ENCODE data around the gene GRIK5. TPM values are rescaled to one million over a fixed set of nuclear protein-coding genes. Genes with fewer than 3 reads are reported as not detected.

GRIK5 gene
- total RNA-seq, 1 donor from 2014 or later, result 0.37 TPM

DNA sequence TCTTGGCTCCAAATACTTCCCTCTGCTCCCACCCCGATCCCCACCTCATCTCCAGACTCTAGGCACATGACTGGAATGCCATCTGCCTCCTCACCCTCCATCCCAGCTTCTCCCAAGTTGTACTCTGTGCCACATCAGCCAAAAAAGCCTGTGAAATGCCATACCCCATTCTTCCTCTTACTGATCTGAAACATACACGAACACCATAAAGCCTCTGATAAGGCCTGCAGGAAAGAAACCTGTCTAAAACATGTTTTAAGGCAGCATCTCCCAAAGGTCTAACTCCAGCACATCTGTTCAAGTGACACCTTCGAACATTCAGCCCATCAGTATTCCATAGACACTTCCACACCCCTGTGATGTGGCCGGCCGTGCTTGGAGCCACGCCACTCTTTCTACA is 5.6 kb downstream of the GRIK5 start:
- no peak overlapping the region for H3K4me3 Mint-ChIP-seq (ENCODE audit: unreplicated experiment)
- no peak for DNase-seq (ENCODE audit: low spot score)
- H3K27ac Mint-ChIP-seq (ENCODE audit: unreplicated experiment), result no peak overlapping the region
- no peaks in the 10 kb centered on the region for H3K4me1 Mint-ChIP-seq (ENCODE audit: low read depth)
- TF ChIP-seq, protein P1, sequence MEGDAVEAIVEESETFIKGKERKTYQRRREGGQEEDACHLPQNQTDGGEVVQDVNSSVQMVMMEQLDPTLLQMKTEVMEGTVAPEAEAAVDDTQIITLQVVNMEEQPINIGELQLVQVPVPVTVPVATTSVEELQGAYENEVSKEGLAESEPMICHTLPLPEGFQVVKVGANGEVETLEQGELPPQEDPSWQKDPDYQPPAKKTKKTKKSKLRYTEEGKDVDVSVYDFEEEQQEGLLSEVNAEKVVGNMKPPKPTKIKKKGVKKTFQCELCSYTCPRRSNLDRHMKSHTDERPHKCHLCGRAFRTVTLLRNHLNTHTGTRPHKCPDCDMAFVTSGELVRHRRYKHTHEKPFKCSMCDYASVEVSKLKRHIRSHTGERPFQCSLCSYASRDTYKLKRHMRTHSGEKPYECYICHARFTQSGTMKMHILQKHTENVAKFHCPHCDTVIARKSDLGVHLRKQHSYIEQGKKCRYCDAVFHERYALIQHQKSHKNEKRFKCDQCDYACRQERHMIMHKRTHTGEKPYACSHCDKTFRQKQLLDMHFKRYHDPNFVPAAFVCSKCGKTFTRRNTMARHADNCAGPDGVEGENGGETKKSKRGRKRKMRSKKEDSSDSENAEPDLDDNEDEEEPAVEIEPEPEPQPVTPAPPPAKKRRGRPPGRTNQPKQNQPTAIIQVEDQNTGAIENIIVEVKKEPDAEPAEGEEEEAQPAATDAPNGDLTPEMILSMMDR (IDR thresholded peaks at IDR 0.05), result no peak
- H3K9me3 Mint-ChIP-seq (ENCODE audit: low read depth), result no peaks in the 10 kb centered on the region
- H3K36me3 Mint-ChIP-seq (ENCODE audit: low read depth), result no peaks in the 10 kb centered on the region
- H3K27me3 Mint-ChIP-seq (ENCODE audit: low read depth), result peaks cover 14% of the 10 kb centered on the region

DNA sequence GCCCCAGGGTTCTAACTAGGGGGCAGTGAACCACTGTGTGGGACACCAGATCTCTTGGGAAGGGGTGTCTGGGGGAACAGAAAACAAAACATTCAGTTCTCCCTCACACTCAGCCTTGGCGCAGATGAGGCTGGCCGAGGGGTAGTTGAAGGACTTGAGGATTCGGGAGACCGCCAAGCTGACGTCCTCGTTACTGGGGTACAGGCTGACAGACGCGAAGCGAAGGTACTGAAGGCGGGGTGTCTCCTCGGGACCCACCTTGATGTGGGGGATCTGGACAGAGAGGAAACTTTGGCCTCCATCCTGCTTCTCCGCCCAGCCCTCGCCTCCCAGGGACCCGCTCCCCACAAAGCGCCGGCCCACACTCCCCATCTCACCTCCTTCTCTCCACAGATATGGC is 7.6 kb downstream of the GRIK5 start:
- no peak for DNase-seq (ENCODE audit: low spot score)
- Mint-ChIP-seq H3K4me1 (ENCODE audit: low read depth) (no peaks in the 10 kb centered on the region), H3K27me3 (ENCODE audit: low read depth) (peaks cover 18% of the 10 kb centered on the region), H3K4me3 (ENCODE audit: unreplicated experiment) (no peak overlapping the region), H3K36me3 (ENCODE audit: low read depth) (no peaks in the 10 kb centered on the region), H3K9me3 (ENCODE audit: low read depth) (no peaks in the 10 kb centered on the region), H3K27ac (ENCODE audit: unreplicated experiment) (no peak overlapping the region)
- TF ChIP-seq, protein P1 (IDR thresholded peaks at IDR 0.05), result no peak

DNA sequence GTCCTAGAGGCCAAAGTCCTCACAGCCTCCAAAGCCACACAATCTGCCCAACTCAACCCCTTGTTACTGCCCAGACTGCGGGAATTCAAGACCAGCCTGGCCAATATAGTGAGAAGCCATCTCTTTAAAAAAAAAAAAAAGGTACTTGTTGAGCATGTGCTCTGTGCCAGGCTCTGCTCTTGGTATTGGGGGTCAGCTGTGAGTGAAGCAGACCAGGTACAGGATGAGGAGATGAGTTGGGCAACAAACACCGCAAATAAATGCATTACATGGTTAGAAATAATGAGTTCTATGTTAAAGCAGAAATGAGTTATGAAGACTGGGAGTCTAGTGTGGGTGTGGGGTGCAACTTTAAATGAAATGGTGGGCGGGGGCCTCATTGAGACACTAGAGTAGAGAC is 9.9 kb downstream of the GRIK5 start:
- Mint-ChIP-seq H3K27ac (ENCODE audit: unreplicated experiment) (no peak overlapping the region), H3K9me3 (ENCODE audit: low read depth) (no peaks in the 10 kb centered on the region), H3K36me3 (ENCODE audit: low read depth) (peaks cover 1% of the 10 kb centered on the region), H3K4me3 (ENCODE audit: unreplicated experiment) (no peak overlapping the region), H3K4me1 (ENCODE audit: low read depth) (no peaks in the 10 kb centered on the region), H3K27me3 (ENCODE audit: low read depth) (peaks cover 21% of the 10 kb centered on the region)
- no peak for DNase-seq (ENCODE audit: low spot score)
- TF ChIP-seq, protein P1 (IDR thresholded peaks at IDR 0.05), result no peak

DNA sequence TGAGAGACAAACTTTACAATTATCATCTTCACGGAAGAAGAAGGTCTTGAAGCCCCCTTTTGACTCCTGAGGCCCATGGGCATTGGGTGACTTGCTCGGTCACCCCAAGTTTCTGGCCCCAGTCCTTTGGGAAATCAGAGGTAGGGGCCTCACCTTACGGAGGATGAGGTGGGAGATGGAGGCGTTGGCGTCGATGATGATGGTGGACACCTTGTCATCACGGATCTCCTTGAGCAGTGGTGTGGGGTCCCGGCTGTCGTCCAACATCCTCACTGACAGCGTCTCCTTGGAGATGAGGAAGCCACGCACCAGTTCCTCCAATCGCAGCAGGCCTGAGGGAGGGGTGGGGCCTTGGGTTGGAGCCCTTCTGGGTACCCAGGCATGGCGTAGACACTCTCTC is 10.8 kb downstream of the GRIK5 start:
- H3K9me3 Mint-ChIP-seq (ENCODE audit: low read depth), result no peaks in the 10 kb centered on the region
- H3K4me1 Mint-ChIP-seq (ENCODE audit: low read depth), result no peaks in the 10 kb centered on the region
- peaks cover 2% of the 10 kb centered on the region for H3K36me3 Mint-ChIP-seq (ENCODE audit: low read depth)
- no peak for DNase-seq (ENCODE audit: low spot score)
- peaks cover 22% of the 10 kb centered on the region for H3K27me3 Mint-ChIP-seq (ENCODE audit: low read depth)
- no peak overlapping the region for H3K27ac Mint-ChIP-seq (ENCODE audit: unreplicated experiment)
- TF ChIP-seq, protein P1 (IDR thresholded peaks at IDR 0.05), result no peak
- no peak overlapping the region for H3K4me3 Mint-ChIP-seq (ENCODE audit: unreplicated experiment)

DNA sequence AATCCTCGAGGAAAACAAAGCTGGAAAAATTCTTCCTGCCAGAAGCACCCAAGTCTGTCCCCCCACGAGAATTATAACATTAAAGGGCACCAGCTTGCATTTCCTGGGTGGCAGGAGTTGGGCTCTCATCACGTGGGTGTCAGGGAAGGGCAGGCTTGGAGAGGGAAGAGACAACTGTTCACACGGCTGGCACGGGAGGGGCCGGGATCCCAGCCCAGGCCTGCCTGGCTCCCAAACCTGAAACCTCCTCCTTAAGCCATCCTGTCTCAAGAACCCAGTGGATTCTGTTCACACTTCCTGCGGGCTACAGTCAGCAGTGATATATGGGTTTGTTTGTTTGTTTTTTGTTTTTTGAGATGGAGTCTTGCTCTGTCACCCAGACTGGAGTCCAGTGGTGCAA is 12.2 kb downstream of the GRIK5 start:
- peaks cover 2% of the 10 kb centered on the region for H3K36me3 Mint-ChIP-seq (ENCODE audit: low read depth)
- TF ChIP-seq, protein P1 (IDR thresholded peaks at IDR 0.05), result no peak

More for the DNA sequence above, 12.2 kb downstream of the GRIK5 start:
- Mint-ChIP-seq H3K4me3 (ENCODE audit: unreplicated experiment) (no peak overlapping the region), H3K4me1 (ENCODE audit: low read depth) (no peaks in the 10 kb centered on the region), H3K27ac (ENCODE audit: unreplicated experiment) (no peak overlapping the region), H3K9me3 (ENCODE audit: low read depth) (no peaks in the 10 kb centered on the region), H3K27me3 (ENCODE audit: low read depth) (peaks cover 20% of the 10 kb centered on the region)
- no peak for DNase-seq (ENCODE audit: low spot score)

Measured in chondrocyte (in vitro differentiated cells).